HG03558 (cell line): ENCODE data around the gene MICAL1.

Experiments used
- ATAC-seq: cut with Tn5 transposase; IDR thresholded peaks from one replicate; pipeline ENCODE4 v1.9.1; 2021; ENCODE audit warnings: moderate number of reproducible peaks; ENCODE audit not compliant: unreplicated experiment; ENCODE audit errors: extremely low read depth

MICAL1 gene

DNA sequence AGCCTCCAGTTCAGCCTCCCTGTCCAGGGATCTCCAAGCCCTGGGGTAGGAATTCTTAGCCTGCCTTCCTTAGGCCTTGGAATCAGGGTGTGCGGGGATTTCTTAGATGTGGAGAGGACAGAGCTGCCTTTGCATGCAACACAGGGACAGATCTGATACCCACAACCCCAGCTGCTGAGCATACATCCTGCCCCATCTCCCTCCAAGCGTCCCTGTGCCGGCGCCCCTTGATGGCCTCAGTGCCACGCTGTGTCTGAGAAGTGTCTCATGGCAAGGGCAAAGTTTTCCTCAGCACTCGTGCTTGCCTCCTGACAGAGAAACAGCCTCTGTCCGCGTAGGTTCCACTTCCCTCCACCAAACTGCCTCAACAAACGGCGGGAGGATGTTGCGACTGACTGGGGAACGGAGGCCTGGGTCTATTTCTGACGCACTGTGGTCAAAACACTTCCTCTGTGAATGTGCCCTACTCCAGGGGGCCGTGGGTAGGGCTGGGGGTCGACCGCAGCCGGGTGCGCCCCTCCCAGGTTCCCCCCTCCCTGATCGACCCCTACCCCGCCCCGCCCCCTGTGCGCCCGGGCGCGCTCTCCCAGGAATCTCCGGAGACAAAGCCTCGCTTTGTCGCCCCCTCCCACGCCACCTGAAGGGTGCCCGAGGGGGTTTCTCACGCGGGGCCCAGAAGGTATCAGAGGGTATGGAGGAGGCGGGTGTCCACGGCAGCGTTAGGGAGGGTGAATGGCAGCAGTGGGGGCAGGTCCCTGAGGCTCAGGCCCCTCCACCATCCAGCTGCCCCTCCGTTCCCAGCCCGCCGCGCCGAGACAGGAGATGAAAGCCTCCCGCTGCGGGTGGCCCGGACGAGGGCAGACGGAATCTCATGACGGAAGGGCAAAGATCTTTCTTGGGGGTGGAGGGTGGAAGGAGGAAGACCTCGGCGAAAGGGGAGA is 806 bp downstream of the MICAL1 start:
- ATAC-seq = no peak

- no peak for ATAC-seq
These were observed 1.7 kb downstream of the MICAL1 start for GRCh38 chr6:109453594-109454495.

GRCh38 chr6:109453156-109453555 is 2.4 kb downstream of the MICAL1 start:
- no peak for ATAC-seq

- ATAC-seq = no peak
These were observed 3.4 kb downstream of the MICAL1 start for GRCh38 chr6:109452181-109452580.

GRCh38 chr6:109451376-109451775 is 4.2 kb downstream of the MICAL1 start:
- no peak for ATAC-seq

GRCh38 chr6:109450801-109451200 is 4.8 kb downstream of the MICAL1 start:
- ATAC-seq = no peak

GRCh38 chr6:109449795-109450673 is 5.5 kb downstream of the MICAL1 start:
- no peak for ATAC-seq

DNA sequence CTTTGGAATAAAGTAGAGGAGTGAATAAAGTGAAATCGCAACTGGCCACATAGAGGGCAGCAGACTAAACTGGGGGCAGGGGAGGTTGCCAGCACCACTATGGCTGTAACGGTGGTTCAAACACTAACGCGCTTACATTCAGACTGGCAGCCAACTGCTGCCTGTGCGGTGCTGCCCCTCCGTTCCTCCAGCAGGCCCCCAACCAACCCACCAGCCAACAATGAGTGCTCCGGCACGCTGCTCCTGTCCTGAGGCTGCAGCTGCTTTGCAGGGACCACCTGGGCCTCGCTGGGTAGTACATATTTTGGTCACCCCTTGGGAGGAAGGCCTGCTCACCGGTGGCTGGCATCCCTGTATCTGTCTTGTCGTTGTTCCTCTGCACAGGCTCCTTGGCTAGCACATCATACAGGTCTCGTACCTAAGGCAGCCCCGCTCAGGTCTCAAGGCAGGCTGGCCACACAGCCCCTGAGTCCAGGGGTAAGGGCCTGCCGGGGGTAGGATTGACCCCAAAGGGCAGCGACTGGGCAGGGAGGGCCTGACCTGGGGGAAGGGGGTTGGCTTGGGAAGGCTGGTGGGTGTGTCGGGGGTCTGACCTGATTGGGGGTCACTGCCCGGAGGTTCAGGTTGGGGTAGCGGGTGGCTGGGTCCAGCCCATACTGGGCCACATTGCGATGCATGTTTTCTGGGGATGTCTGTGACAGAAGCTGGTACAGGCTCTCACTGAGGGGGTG is 6.3 kb downstream of the MICAL1 start:
- no peak for ATAC-seq

DNA sequence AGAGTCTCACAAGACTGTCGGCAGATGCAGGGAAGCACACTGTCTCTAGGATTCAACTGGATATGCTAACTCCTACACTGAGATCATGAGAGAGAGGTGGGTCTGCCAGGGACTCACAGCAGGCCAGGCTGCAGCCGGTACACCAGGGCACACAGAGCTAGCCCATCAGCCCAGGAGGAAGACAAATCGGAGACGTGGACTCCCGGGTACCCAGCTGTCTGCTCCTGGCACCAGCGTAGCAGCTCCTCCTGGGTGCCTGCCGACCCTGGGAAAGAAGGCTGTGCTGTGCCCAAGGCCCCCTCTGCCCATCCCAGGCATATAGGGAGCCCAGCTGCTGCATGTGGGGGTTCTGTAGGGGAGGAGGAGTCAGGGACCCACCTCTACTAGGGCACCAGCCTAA is 7.0 kb downstream of the MICAL1 start:
- ATAC-seq = no peak

GRCh38 chr6:109447878-109448555 is 7.6 kb downstream of the MICAL1 start:
- ATAC-seq = no peak

- ATAC-seq = no peak
These were observed 8.5 kb downstream of the MICAL1 start for GRCh38 chr6:109447087-109447486.

DNA sequence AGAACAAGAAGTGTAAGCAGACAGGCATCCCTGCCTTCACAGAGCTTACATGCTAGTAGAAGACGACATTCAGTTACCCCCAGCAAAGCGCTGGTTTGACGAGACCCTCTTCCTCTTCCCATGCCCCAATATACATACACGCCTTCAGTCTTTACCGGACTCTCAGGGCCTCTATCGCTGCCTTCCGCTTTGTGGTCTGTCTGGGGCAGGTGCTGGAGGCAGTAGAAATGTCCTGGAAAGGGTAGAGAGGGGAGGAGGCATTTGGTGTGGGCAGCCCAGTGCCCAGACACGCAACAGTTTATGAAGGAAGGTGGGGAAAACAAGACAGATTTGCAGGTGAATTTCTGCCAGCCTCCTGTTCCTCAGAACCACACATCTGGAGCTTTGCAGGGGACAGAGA is 9.0 kb downstream of the MICAL1 start:
- no peak for ATAC-seq

DNA sequence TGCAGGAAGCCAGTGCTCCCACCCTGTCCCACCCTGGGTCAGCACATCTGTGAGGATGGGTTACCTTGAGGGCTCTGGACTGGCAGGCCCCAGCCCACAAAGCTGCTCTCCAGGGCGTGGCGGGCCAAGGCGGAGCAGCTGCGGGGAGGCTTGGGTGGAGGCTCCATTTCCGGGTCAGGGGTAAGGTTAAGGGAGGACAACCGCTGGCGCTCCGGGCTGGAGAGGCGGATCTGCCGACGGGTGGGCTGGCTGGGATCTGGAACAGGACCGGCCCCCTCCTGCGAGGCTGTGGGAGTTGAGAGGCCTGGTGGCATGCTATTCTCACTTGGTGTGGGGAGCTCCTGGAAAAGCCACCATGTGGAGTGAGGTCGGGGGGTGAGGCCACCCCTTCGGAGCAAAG is 9.5 kb downstream of the MICAL1 start:
- no peak for ATAC-seq

GRCh38 chr6:109445382-109445781 is 10.2 kb downstream of the MICAL1 start:
- ATAC-seq = no peak

DNA sequence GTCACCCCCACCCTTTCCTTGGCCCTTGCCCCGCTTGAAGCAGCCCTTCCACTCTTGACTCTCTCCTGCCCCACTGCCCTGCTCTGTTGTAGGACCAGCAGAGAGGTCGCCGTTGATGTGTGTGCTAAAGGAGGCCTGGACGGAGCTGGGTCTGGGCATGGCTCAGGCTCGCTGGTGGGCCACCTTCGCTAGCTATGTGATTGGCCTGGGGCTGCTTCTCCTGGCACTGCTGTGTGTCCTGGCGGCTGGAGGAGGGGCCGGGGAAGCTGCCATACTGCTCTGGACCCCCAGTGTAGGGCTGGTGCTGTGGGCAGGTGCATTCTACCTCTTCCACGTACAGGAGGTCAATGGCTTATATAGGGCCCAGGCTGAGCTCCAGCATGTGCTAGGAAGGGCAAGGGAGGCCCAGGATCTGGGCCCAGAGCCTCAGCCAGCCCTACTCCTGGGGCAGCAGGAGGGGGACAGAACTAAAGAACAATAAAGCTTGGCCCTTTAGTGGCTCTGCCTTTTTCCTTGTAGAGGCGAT is 12.1 kb downstream of the MICAL1 start:
- no peak for ATAC-seq

DNA sequence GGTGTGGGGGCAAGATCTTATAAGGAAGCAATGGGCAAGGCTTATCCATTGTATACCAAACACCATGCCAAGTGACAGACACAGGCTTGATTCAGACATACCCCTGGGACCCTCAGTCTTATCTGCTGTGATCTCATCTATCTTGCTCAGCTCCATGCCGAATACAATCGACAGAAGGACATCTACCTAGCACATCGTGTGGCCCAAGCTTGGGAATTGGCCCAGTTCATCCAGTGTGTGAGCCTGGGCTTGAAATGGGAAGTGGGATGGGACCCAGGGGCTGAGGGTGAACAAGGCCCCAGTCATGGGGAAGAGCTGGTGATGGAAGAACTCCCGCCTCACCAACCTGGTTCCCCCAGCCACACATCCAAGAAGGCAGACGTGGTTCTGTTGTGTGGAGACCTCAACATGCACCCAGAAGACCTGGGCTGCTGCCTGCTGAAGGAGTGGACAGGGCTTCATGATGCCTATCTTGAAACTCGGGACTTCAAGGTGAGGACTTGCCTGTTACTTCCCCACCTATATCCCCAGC is 13.1 kb downstream of the MICAL1 start:
- ATAC-seq = no peak

GRCh38 chr6:109441069-109441816 is 14.3 kb downstream of the MICAL1 start:
- ATAC-seq = peak; percentile 19
